H1 (cell line): ENCODE results near the gene POP7. TPM values are rescaled to one million over a fixed set of nuclear protein-coding genes. Genes with fewer than 3 reads are reported as not detected.
A peak's percentile ranks its signal among the peaks of the same experiment; 100 is the strongest.

Experiments
- CTCF ChIA-PET: fragments of 300-600 bp; sonication (Branson Sonifier 250); formaldehyde crosslinking; loops from one replicate; lab custom pipeline; 2021; ENCODE audit not compliant: partially characterized antibody; lab: Charles Lee
- POLR2A ChIA-PET: fragments of 300-600 bp; sonication (Branson Sonifier 250); formaldehyde crosslinking; loops from one replicate; lab custom pipeline; 2021; ENCODE audit warnings: inconsistent platforms; ENCODE audit not compliant: partially characterized antibody; lab: Charles Lee
- DNase-seq, 2 experiments: peaks; one replicate each; pipeline versions ENCODE4 v3.0.0 to v3.0.0-alpha.2; 2010 to 2022; ENCODE audit warnings: low spot score in 2 of 2, low read depth in 1 of 2, mixed read lengths in 1 of 2
- FAIRE-seq: peaks from 2 replicates; lab custom pipeline; 2011; peaks lifted over from hg19 to GRCh38; lab: Jason Lieb, UNC
- H2AFZ ChIP-seq: 2 replicates; pipeline ENCODE4 v1.8.1; 2012; ENCODE audit warnings: low read length, inconsistent platforms
- H2AK5ac ChIP-seq: 2 replicates; pipeline ENCODE4 v1.6.1; 2013; ENCODE audit warnings: low read depth, low read length
- H2BK120ac ChIP-seq: replicated peaks from 2 replicates; pipeline ENCODE3; 2013; ENCODE audit warnings: low read depth, low read length, inconsistent platforms
- H2BK12ac ChIP-seq: 2 replicates; pipeline ENCODE4 v1.6.1; 2013; ENCODE audit warnings: low read depth, low read length
- H2BK15ac ChIP-seq: 2 replicates; pipeline ENCODE4 v1.6.1; 2013; ENCODE audit warnings: low read length
- H2BK20ac ChIP-seq: 2 replicates; pipeline ENCODE4 v1.6.1; 2013; ENCODE audit warnings: low read length
- H2BK5ac ChIP-seq: 2 replicates; pipeline ENCODE4 v1.6.1; 2013; ENCODE audit warnings: low read depth, low read length
- H3K14ac ChIP-seq: 2 replicates; pipeline ENCODE4 v1.6.1; 2013; ENCODE audit warnings: inconsistent platforms; ENCODE audit not compliant: insufficient read length
- H3K18ac ChIP-seq: 2 replicates; pipeline ENCODE4 v1.6.1; 2013; ENCODE audit warnings: low read length; ENCODE audit errors: extremely low read depth
- H3K23ac ChIP-seq: 2 replicates; pipeline ENCODE4 v1.6.1; 2013; ENCODE audit warnings: inconsistent platforms; ENCODE audit not compliant: insufficient read length
- H3K23me2 ChIP-seq: 2 replicates; pipeline ENCODE4 v1.6.1; 2013; ENCODE audit warnings: low read depth, low read length
- H3K27ac ChIP-seq: 2 replicates; pipeline ENCODE4 v1.6.1; 2011; ENCODE audit warnings: low read depth, low read length, inconsistent platforms
- H3K27me3 ChIP-seq, 4 experiments: replicated peaks in 1 of 4; 1 replicate in 1 of 4; 2 replicates in 3 of 4; pipeline versions ENCODE4 v1.6.1 to v1.8.1; 2011 to 2013; ENCODE audit warnings: low read length in 3 of 4, mild to moderate bottlenecking in 3 of 4, inconsistent platforms in 2 of 4, mixed read lengths in 2 of 4, moderate library complexity in 1 of 4; ENCODE audit not compliant: control insufficient read depth in 3 of 4, insufficient read depth in 3 of 4; ENCODE audit errors: extremely low read depth in 1 of 4
- H3K36me3 ChIP-seq, 4 experiments: 2 replicates each; pipeline versions ENCODE4 v1.6.1 to v1.8.1; 2011 to 2013; ENCODE audit warnings: mild to moderate bottlenecking in 4 of 4, low read length in 3 of 4, moderate library complexity in 2 of 4, control low read depth in 1 of 4, inconsistent platforms in 1 of 4; ENCODE audit not compliant: insufficient read depth in 4 of 4, control insufficient read depth in 2 of 4
- H3K4ac ChIP-seq: replicated peaks from 2 replicates; pipeline ENCODE3; 2013; ENCODE audit warnings: low read length, low read depth, mixed read lengths, inconsistent platforms; ENCODE audit not compliant: insufficient read length
- H3K4me1 ChIP-seq, 4 experiments: replicated peaks in 1 of 4; 1 replicate in 1 of 4; 2 replicates in 3 of 4; pipeline versions ENCODE4 v1.6.1 to v1.8.1; 2011 to 2013; ENCODE audit warnings: low read length in 3 of 4, inconsistent platforms in 2 of 4, mixed read lengths in 1 of 4; ENCODE audit not compliant: insufficient read depth in 4 of 4, control insufficient read depth in 3 of 4
- H3K4me2 ChIP-seq, 2 experiments: 2 replicates each; pipeline versions ENCODE4 v1.6.1 to v1.8.1; 2011 to 2013; ENCODE audit warnings: low read depth in 2 of 2, low read length in 2 of 2, control low read depth in 1 of 2, inconsistent platforms in 1 of 2, mild to moderate bottlenecking in 1 of 2; ENCODE audit not compliant: insufficient read depth in 1 of 2
- H3K4me3 ChIP-seq, 4 experiments: fragments of 200-600, 300-600 bp in 1 of 4; sonication (generic), shearing (Covaris generic), sonication (Bioruptor Twin) in 1 of 4; 2 replicates each; pipeline versions ENCODE4 v1.5.1 to v1.8.1; 2011 to 2016; ENCODE audit warnings: low read length in 4 of 4, low read depth in 3 of 4, control low read depth in 2 of 4, inconsistent platforms in 2 of 4, mild to moderate bottlenecking in 2 of 4, mixed read lengths in 1 of 4, moderate library complexity in 1 of 4; ENCODE audit not compliant: insufficient read depth in 2 of 4; ENCODE audit errors: extremely low read depth in 1 of 4
- H3K56ac ChIP-seq: replicated peaks from 2 replicates; pipeline ENCODE3; 2013; ENCODE audit warnings: low read depth, mild to moderate bottlenecking, mixed read lengths, low read length, inconsistent platforms; ENCODE audit not compliant: insufficient read length
- H3K79me1 ChIP-seq: 2 replicates; pipeline ENCODE4 v1.6.1; 2013; ENCODE audit warnings: low read depth, low read length, control low read depth
- H3K79me2 ChIP-seq, 2 experiments: 2 replicates each; pipeline versions ENCODE4 v1.6.1 to v1.8.1; 2012 to 2013; ENCODE audit warnings: low read length in 2 of 2, mild to moderate bottlenecking in 2 of 2, inconsistent platforms in 1 of 2; ENCODE audit not compliant: insufficient read depth in 2 of 2, control insufficient read depth in 1 of 2
- H3K9ac ChIP-seq, 4 experiments: replicated peaks in 1 of 4; 1 replicate in 1 of 4; 2 replicates in 3 of 4; pipeline versions ENCODE4 v1.6.1 to v1.8.1; 2011 to 2013; ENCODE audit warnings: low read depth in 3 of 4, low read length in 3 of 4, control low read depth in 2 of 4, mild to moderate bottlenecking in 2 of 4, moderate library complexity in 2 of 4, inconsistent platforms in 1 of 4; ENCODE audit errors: extremely low read depth in 1 of 4
- H3K9me3 ChIP-seq, 2 experiments: 2 replicates each; pipeline versions ENCODE4 v1.6.1 to v1.8.1; 2012 to 2013; ENCODE audit warnings: mild to moderate bottlenecking in 2 of 2, moderate library complexity in 2 of 2, control low read depth in 1 of 2, inconsistent platforms in 1 of 2, low read depth in 1 of 2, low read length in 1 of 2, mixed read lengths in 1 of 2; ENCODE audit not compliant: insufficient read depth in 2 of 2
- H4K20me1 ChIP-seq, 2 experiments: replicated peaks in 1 of 2; 2 replicates each; pipeline versions ENCODE3 to v1.8.1; 2011 to 2013; ENCODE audit warnings: inconsistent platforms in 2 of 2, low read length in 2 of 2, mild to moderate bottlenecking in 1 of 2; ENCODE audit not compliant: insufficient read depth in 2 of 2, control insufficient read depth in 1 of 2
- H4K5ac ChIP-seq: 2 replicates; pipeline ENCODE4 v1.6.1; 2013; ENCODE audit warnings: low read length, low read depth, mixed read lengths, inconsistent platforms; ENCODE audit not compliant: insufficient read length
- H4K8ac ChIP-seq: 2 replicates; pipeline ENCODE4 v1.8.0; 2013; ENCODE audit warnings: mild to moderate bottlenecking, moderate library complexity, low read length, inconsistent platforms; ENCODE audit not compliant: insufficient read depth; ENCODE audit errors: extremely low read depth
- H4K91ac ChIP-seq: replicated peaks from 2 replicates; pipeline ENCODE3; 2013; ENCODE audit warnings: low read length, mixed read lengths, inconsistent platforms; ENCODE audit not compliant: insufficient read length
- BCL11A ChIP-seq, 2 experiments: IDR thresholded peaks; one replicate each; pipeline ENCODE4 v1.6.1; 2011; ENCODE audit warnings: low read depth in 2 of 2, low read length in 2 of 2, mild to moderate bottlenecking in 2 of 2
- BRCA1 ChIP-seq: IDR thresholded peaks from 2 replicates; pipeline ENCODE4 v1.6.1; 2012; ENCODE audit warnings: low read depth, low read length, improper control_type of control experiment
- CHD2 ChIP-seq: IDR thresholded peaks from 2 replicates; pipeline ENCODE4 v1.6.1; 2012; ENCODE audit warnings: low read length, improper control_type of control experiment
- EGR1 ChIP-seq: IDR thresholded peaks from 2 replicates; pipeline ENCODE4 v1.6.1; 2011; ENCODE audit warnings: low read depth, low read length, borderline replicate concordance
- FOSL1 ChIP-seq: IDR thresholded peaks from 2 replicates; pipeline ENCODE4 v1.6.1; 2011; ENCODE audit warnings: mild to moderate bottlenecking, low read depth, low read length, moderate library complexity; ENCODE audit not compliant: insufficient read depth
- JUN ChIP-seq: IDR thresholded peaks from 2 replicates; pipeline ENCODE4 v1.6.1; 2011; ENCODE audit warnings: low read depth, mild to moderate bottlenecking, improper control_type of control experiment, low read length
- JUND ChIP-seq: IDR thresholded peaks from 2 replicates; pipeline ENCODE4 v1.6.1; 2011; ENCODE audit warnings: mild to moderate bottlenecking, improper control_type of control experiment, low read length
- PHF8 ChIP-seq: fragments of 200-600 bp; sonication (generic); conservative IDR thresholded peaks from 2 replicates; pipeline ENCODE4 v1.7.1; 2012; ENCODE audit warnings: low read depth, mild to moderate bottlenecking, inconsistent platforms, low read length, moderate library complexity
- POU5F1 ChIP-seq: IDR thresholded peaks from 2 replicates; pipeline ENCODE4 v1.6.1; 2011; ENCODE audit warnings: low read depth, mild to moderate bottlenecking, low read length, moderate library complexity
- RNF2 ChIP-seq: fragments of 200-900, 300-1000 bp; sonication (generic); IDR thresholded peaks from 2 replicates; pipeline ENCODE4 v1.7.1; 2016; ENCODE audit warnings: borderline replicate concordance, low read depth, mild to moderate bottlenecking, antibody characterized with exemption, low read length; ENCODE audit not compliant: poor library complexity, severe bottlenecking; ENCODE audit errors: missing control alignments
- SP2 ChIP-seq: IDR thresholded peaks from 2 replicates; pipeline ENCODE4 v1.6.1; 2012; ENCODE audit warnings: mild to moderate bottlenecking, low read length, inconsistent platforms
- TAF7 ChIP-seq: optimal IDR thresholded peaks from 2 replicates; pipeline ENCODE3; 2011; ENCODE audit warnings: low read depth, mild to moderate bottlenecking, inconsistent platforms, low read length, moderate library complexity, borderline replicate concordance
- TBP ChIP-seq: IDR thresholded peaks from 2 replicates; pipeline ENCODE4 v1.6.1; 2011; ENCODE audit warnings: low read depth, low read length, improper control_type of control experiment
- WGBS, 2 experiments: shearing (Covaris generic) in 1 of 2; methylation state at CpG; one replicate each; pipeline versions ENCODE4 v1.1.6 to v1.1.7; 2013 to 2015; ENCODE audit warnings: low lambda C conversion rate in 2 of 2, mixed read lengths in 2 of 2, inconsistent platforms in 1 of 2, low coverage in 1 of 2, missing lambda C conversion rate in 1 of 2; ENCODE audit not compliant: insufficient replicate concordance in 2 of 2, insufficient coverage in 1 of 2, insufficient read length in 1 of 2; ENCODE audit errors: extremely low coverage in 1 of 2, missing lambda C conversion rate in 1 of 2; 5-methylcytosine and 5-hydroxymethylcytosine counted together
- polyA plus RNA-seq, 7 experiments: library from polyadenylated mRNA; depleted of rRNA in 3 of 7; stranded (reverse) in 5 of 7; unstranded in 2 of 7; fragments of >200 nt in 5 of 7; fragments of 200-250 nt in 2 of 7; gene quantifications; 1 replicate in 5 of 7; 2 replicates in 1 of 7; 4 replicates in 1 of 7; pipeline versions ENCODE4 v1.2.1 to v1.2.3, GENCODE V29; 2011 to 2013; ENCODE audit warnings: missing spikeins in 2 of 7, mixed read lengths in 2 of 7
- total RNA-seq: library from RNA; stranded (reverse); fragmentation: NEBNext Ultra II Directional; extraction: Animal tissue kit (Norgen Biotek cat#: 25700); gene quantifications from 2 replicates; pipeline ENCODE4 v1.2.1, GENCODE V29; 2021

Gene POP7
- total and polyA plus RNA-seq, 2 of the 8 experiments (the other 6 are each of a cell fraction or from before 2014, with no cell fraction given) = 92.5 to 135 TPM

GRCh38 chr7:100686201-100686821 is 19.6 kb upstream of the POP7 start:
- Histone ChIP-seq H3K36me3 (peaks cover 45 to 81% (median 69%) of the 10 kb centered on the region in 4 experiments), H2BK15ac (no peak overlapping the region), H3K9me3 (no peaks in the 10 kb centered on the region), H2BK12ac (no peak overlapping the region), H3K23ac (no peak overlapping the region), H4K8ac (peak overlapping the region; percentile 90; the same call in 1 of the 2 replicates), H3K27me3 (no peaks in the 10 kb centered on the region), H2BK5ac (no peak overlapping the region; the same call in 1 of the 2 replicates), H2BK120ac (no peak overlapping the region), H3K4ac (no peak overlapping the region), H2AFZ (no peak overlapping the region), H3K23me2 (no peaks in the 10 kb centered on the region; the same call in 1 of the 2 replicates), H3K27ac (no peak overlapping the region), H3K4me1 (peaks cover 0 to 6% (median 2%) of the 10 kb centered on the region in 4 experiments; a peak in 6 of 7 replicates), H2BK20ac (no peak overlapping the region), H4K91ac (no peak overlapping the region), H2AK5ac (no peak overlapping the region), H3K79me1 (peaks cover 12% of the 10 kb centered on the region), H3K56ac (no peak overlapping the region), H4K5ac (no peak overlapping the region), H3K18ac (no peak overlapping the region), H4K20me1 (peaks cover 25 to 55% of the 10 kb centered on the region in 2 experiments), H3K9ac (no peak overlapping the region), H3K14ac (no peak overlapping the region), H3K4me2 (no peak overlapping the region), H3K4me3 (no peak overlapping the region), H3K79me2 (peaks cover 11 to 41% of the 10 kb centered on the region in 2 experiments)
- ChIA-PET POLR2A (interaction anchor here (1.4 to 14.3 kb wide), 3 partner anchors 7 to 100 kb away, joined by 4 to 257 read pairs (median 5); partner anchors contain the start of genes FBXO24 and LRCH4), CTCF (interaction anchor here (0.6 to 20.7 kb wide), 4 partner anchors 9 to 122 kb away, joined by 3 to 254 read pairs (median 6); partner anchors contain the start of gene POP7)
- WGBS, 2 experiments = 93% methylated on average over 20 of the region's 33 CpGs; no CpG with 5 or more reads in 1 of the 2 experiments
- DNase-seq (no peak), FAIRE-seq (no peak)
- TF ChIP-seq SP2 (no peak), RNF2 (no peak), FOSL1 (no peak), BCL11A (IDR thresholded peaks at IDR 0.05; ENCODE audit: low read depth in 2 of 2, low read length in 2 of 2) (no peak), JUN (no peak), PHF8 (no peak), TBP (no peak), TAF7 (no peak), CHD2 (no peak), EGR1 (no peak), BRCA1 (no peak), JUND (no peak), POU5F1 (no peak)
